Smooth muscle cell (in vitro differentiated cells): ENCODE results near the gene VGLL4. TPM values are rescaled to one million over a fixed set of nuclear protein-coding genes. Genes with fewer than 3 reads are reported as not detected.

Source experiments
- DNase-seq: peaks from one replicate; lab custom pipeline; 2025; ENCODE audit not compliant: unreplicated experiment; lab: John Stamatoyannopoulos, UW
- H2AFZ ChIP-seq: fragments of 200-600 bp; sonication (generic); 2 replicates; pipeline ENCODE4 v1.6.0; 2016; ENCODE audit warnings: antibody characterized with exemption, low read depth, mild to moderate bottlenecking
- H3F3A ChIP-seq: fragments of 200-600 bp; sonication (generic); 2 replicates; pipeline ENCODE4 v1.6.0; 2017; ENCODE audit warnings: antibody characterized with exemption, low read depth
- H3K27ac ChIP-seq: fragments of 200-600 bp; sonication (generic); 2 replicates; pipeline ENCODE4 v1.5.1; 2016; ENCODE audit warnings: low read depth, mild to moderate bottlenecking
- H3K27me3 ChIP-seq: fragments of 200-600 bp; sonication (generic); 2 replicates; pipeline ENCODE4 v1.6.1; 2016; ENCODE audit warnings: low read depth, mild to moderate bottlenecking
- H3K36me3 ChIP-seq: fragments of 200-600 bp; sonication (generic); 2 replicates; pipeline ENCODE4 v1.5.1; 2016; ENCODE audit warnings: low read depth
- H3K4me1 ChIP-seq: fragments of 200-600 bp; sonication (generic); 2 replicates; pipeline ENCODE4 v1.5.1; 2016; ENCODE audit warnings: low read depth
- H3K4me2 ChIP-seq: fragments of 200-600 bp; sonication (generic); 2 replicates; pipeline ENCODE4 v1.6.0; 2016; ENCODE audit warnings: mild to moderate bottlenecking
- H3K4me3 ChIP-seq: fragments of 200-600 bp; sonication (generic); 2 replicates; pipeline ENCODE4 v1.5.1; 2016; ENCODE audit warnings: mild to moderate bottlenecking
- H3K79me2 ChIP-seq: fragments of 200-600 bp; sonication (generic); 2 replicates; pipeline ENCODE4 v1.6.0; 2016; ENCODE audit warnings: low read depth, mild to moderate bottlenecking
- H3K9ac ChIP-seq: fragments of 200-600 bp; sonication (generic); 2 replicates; pipeline ENCODE4 v1.6.0; 2016; ENCODE audit warnings: low read depth
- H3K9me3 ChIP-seq: fragments of 200-600 bp; sonication (generic); replicated peaks from 2 replicates; pipeline ENCODE4 v1.5.1; 2016; ENCODE audit warnings: low read depth
- H4K20me1 ChIP-seq: fragments of 200-600 bp; sonication (generic); 2 replicates; pipeline ENCODE4 v1.6.0; 2016; ENCODE audit warnings: low read depth
- WGBS: methylation state at CpG from one replicate; pipeline ENCODE4 v1.1.7; 2016; ENCODE audit warnings: low lambda C conversion rate; 5-methylcytosine and 5-hydroxymethylcytosine counted together
- polyA plus RNA-seq: library from polyadenylated mRNA; unstranded; fragments of >200 nt; fragmentation: Nextera tagmentation; extraction: Ambion mirVana; gene quantifications from 2 replicates; pipeline ENCODE4 v1.2.1, GENCODE V29; 2016
- total RNA-seq: library from RNA; depleted of rRNA; stranded (reverse); fragments of >200 nt; gene quantifications from 2 replicates; pipeline ENCODE4 v1.2.3, GENCODE V29; 2014
- TF ChIP-seq, protein P1 (sequence below): fragments of 200-600 bp; sonication (generic); IDR thresholded peaks from 2 replicates; pipeline ENCODE4 v1.5.1; 2017; ENCODE audit warnings: borderline replicate concordance, mild to moderate bottlenecking, antibody characterized with exemption; ENCODE audit not compliant: insufficient read depth, poor library complexity, severe bottlenecking

VGLL4 gene
- total and polyA plus RNA-seq, 2 experiments from 2014 or later, result 72.0 to 109 TPM

DNA sequence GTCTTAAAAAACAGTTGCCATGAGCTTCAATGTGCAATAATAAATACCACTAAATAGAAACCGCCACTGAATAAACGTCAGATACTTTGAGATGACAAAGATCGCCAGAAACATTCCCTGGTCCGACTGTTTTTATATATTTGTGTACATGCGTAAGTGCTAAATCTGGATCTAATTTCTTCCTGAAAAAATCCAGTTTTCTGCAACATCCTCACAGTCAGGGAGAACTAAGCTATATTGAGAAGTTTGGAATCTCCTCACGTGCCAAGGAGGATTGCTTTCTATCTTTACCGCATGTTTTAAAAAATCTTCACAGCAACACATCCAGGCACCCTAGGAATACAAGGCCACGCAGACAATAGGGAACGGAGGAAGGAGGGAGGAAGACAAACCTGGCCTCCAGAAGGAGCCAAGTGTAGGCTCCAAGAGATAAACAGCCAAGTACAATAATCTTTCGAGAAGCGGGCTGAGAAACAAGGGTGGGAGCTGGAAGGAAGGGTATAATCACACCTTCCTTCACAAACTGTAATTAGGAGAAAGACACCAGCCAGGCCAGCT is 5.7 kb downstream of the VGLL4 start:
- Histone ChIP-seq H3K4me3 (peak overlapping the region; percentile 78), H2AFZ (no peak overlapping the region), H3K27me3 (no peaks in the 10 kb centered on the region), H3K9ac (peak overlapping the region; percentile 67), H3F3A (peaks cover 18% of the 10 kb centered on the region), H3K4me1 (peaks cover 71% of the 10 kb centered on the region), H3K4me2 (peak overlapping the region; percentile 94), H3K9me3 (no peaks in the 10 kb centered on the region), H3K79me2 (peaks cover 100% of the 10 kb centered on the region), H3K36me3 (no peaks in the 10 kb centered on the region), H4K20me1 (peaks cover 86% of the 10 kb centered on the region), H3K27ac (peak overlapping the region; percentile 97)
- TF ChIP-seq, protein P1, sequence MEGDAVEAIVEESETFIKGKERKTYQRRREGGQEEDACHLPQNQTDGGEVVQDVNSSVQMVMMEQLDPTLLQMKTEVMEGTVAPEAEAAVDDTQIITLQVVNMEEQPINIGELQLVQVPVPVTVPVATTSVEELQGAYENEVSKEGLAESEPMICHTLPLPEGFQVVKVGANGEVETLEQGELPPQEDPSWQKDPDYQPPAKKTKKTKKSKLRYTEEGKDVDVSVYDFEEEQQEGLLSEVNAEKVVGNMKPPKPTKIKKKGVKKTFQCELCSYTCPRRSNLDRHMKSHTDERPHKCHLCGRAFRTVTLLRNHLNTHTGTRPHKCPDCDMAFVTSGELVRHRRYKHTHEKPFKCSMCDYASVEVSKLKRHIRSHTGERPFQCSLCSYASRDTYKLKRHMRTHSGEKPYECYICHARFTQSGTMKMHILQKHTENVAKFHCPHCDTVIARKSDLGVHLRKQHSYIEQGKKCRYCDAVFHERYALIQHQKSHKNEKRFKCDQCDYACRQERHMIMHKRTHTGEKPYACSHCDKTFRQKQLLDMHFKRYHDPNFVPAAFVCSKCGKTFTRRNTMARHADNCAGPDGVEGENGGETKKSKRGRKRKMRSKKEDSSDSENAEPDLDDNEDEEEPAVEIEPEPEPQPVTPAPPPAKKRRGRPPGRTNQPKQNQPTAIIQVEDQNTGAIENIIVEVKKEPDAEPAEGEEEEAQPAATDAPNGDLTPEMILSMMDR, result no peak
- WGBS, result 27% methylated on average over 11 of the region's 11 CpGs
- DNase-seq, result no peak

DNA sequence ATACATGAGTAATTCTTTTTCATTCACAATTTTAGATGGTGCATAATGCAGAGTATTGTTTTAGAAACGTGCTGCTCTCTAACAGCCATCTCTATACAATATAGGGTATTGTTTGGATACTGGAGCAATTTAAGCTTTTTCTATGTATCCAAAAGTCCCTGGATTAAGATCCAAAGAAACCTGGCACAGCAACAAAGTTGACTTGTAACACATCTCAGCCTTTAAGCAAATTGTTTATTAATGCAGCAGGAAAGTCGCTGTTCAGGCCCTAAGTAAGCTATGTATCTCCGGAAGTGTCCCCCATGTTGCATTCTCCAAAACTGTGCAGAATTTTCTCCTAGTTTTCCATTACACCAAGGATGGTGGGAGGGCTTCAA is 7.3 kb downstream of the VGLL4 start:
- Histone ChIP-seq H2AFZ (no peak overlapping the region), H3K4me2 (peak overlapping the region; percentile 94), H3K4me3 (peak overlapping the region; percentile 78), H3F3A (peaks cover 20% of the 10 kb centered on the region), H3K36me3 (no peaks in the 10 kb centered on the region), H3K79me2 (peaks cover 100% of the 10 kb centered on the region), H4K20me1 (peaks cover 98% of the 10 kb centered on the region), H3K27ac (peak overlapping the region; percentile 97), H3K27me3 (no peaks in the 10 kb centered on the region), H3K9me3 (no peaks in the 10 kb centered on the region), H3K9ac (no peak overlapping the region), H3K4me1 (peaks cover 82% of the 10 kb centered on the region)
- TF ChIP-seq, protein P1, result no peak
- WGBS, result 59% methylated on average over 3 of the region's 3 CpGs
- no peak for DNase-seq

DNA sequence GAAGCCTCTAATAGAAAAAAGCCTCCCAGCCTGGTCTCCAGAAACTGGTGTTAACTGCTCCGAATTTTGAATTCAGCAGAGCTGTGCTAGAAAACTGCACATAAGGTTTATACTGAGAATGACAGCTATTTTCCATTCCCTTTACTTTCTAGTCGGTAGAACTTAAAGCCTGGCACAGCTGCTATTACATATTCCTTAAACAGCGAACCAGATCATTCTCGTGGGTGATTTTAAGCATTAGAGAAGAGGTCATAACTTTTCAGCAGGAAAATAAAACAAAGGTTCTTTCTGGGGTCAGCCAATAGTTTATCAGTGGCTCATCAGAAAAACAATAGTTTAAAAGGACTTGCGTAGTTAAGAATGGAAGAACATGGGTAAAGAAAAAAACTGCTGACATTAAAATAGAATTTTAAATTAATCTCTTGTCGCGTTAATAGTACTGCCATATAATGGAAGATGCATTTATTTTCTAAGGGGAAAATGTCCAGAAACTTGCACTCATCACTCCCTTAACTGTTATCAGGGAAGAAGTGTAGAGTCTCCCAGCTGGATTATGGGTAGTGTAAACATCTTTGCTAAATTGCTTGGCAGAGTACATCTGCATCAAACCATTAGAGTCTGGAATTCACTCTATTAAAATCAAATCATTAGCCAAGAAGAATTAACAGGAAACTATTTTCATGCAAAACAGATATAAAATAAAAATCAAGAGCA is 7.9 kb downstream of the VGLL4 start:
- H4K20me1 ChIP-seq, result peaks cover 100% of the 10 kb centered on the region

More for the DNA sequence above, 7.9 kb downstream of the VGLL4 start:
- Histone ChIP-seq H3K36me3 (no peaks in the 10 kb centered on the region), H3K79me2 (peaks cover 100% of the 10 kb centered on the region), H3K4me1 (peaks cover 81% of the 10 kb centered on the region), H2AFZ (no peak overlapping the region), H3K27ac (peak overlapping the region; percentile 97), H3F3A (peaks cover 25% of the 10 kb centered on the region), H3K9ac (no peak overlapping the region), H3K4me3 (peak overlapping the region; percentile 11), H3K27me3 (no peaks in the 10 kb centered on the region), H3K4me2 (peak overlapping the region; percentile 94), H3K9me3 (no peaks in the 10 kb centered on the region)
- TF ChIP-seq, protein P1, result no peak
- WGBS, result 38% methylated on average over 7 of the region's 7 CpGs
- DNase-seq, result no peak
